Stimulated activated CD4-positive, alpha-beta T cell treated with anti-CD3 and anti-CD28 coated beads, Interleukin-4, amount 100 ng/mL, for 1 hour (primary cell): ENCODE measurements around the gene NAIF1.
"Not testable (repeated sequence)": the region's sequence is repeated elsewhere in the genome, so short reads cannot be mapped to it uniquely, and the experiment has no call there.

Experiments
- DNase-seq: peaks from one replicate; pipeline ENCODE4 v3.0.0-alpha.2; 2020

The NAIF1 gene

GRCh38 chr9:128056887-128057723, 10.0 kb downstream of the NAIF1 start:
- DNase-seq = no peak

DNA sequence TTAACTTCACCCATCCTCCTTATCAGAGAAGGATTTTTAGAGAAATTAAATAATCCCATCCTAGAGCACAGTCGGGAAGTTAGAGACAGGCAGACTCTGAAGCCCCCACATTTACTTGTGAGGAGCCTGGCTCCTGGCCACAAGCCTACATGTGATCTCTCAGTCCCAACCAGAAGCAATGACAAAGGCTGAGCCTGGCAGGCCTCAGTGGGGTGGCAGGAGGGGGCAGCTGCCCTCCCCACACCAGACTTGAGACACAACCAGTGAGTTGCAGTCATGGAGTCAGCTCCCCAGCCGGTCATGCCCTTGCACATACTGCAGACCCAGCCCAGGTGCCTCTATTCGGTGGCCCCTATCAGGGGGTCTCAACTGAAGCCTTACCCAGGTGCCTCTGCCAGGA, 11.0 kb downstream of the NAIF1 start:
- no peak for DNase-seq

- no peak for DNase-seq
These were observed 11.6 kb downstream of the NAIF1 start for GRCh38 chr9:128055344-128056040.

- no peak for DNase-seq
These were observed 13.0 kb downstream of the NAIF1 start for GRCh38 chr9:128054087-128054486.

GRCh38 chr9:128053560-128053959, 13.6 kb downstream of the NAIF1 start:
- DNase-seq = no peak

- no peak for DNase-seq
These were observed 15.0 kb downstream of the NAIF1 start for GRCh38 chr9:128051932-128052709.

DNA sequence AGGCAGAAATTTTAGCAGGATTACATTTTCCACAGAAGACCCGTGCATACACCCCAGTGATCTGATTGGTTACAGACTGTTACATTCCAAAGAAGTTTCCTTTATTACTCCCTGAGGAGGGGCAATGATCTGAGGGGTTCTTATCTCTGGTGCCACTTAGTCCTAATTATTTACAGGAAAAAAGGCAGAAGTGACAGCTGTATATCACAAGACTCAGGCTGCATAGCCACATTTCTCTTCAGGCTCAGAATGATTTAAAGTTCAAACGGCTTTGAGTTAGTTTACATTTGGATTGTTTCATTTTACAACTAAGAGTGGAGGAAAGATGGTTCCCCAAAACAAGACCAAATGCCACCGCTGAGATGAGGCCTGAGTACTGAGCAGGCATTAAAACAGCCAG, 17.3 kb downstream of the NAIF1 start:
- DNase-seq = no peak

DNA sequence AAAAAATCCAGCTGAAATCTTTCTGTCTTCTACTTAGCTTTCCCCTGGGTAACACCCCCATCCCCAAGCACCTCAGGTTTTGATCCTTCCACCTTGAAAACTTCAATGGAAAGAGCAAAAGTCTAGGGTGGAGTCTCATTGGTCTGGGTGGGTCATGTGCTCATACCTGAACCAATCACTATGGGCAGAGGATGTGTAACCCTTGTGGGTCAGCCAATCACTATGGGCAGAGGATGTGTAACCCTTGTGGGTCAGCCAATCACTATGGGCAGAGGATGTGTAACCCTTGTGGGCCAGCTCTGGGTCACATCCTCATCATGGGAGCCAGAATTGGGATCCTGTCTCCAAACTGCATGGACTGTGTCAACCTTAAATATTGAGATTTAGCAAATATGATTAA, 18.5 kb downstream of the NAIF1 start:
- DNase-seq = no peak

DNA sequence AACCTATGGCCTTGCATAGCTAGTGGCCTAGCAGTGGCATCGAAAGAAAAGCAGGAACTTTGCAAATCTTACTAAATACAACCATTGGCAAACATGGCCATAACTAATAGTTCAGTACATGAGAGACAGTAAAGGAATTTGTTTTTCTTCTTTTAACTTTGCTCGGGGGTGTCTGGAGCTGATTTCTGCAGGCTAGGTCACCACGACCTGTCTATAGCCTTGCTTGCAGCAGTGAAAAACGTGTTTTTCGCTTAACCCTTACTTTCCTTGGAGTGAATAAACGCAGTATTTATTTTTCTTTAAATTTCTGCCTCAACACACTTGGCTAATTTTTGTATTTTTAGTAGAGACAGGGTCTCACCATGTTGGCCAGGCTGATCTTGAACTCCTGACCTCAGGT, 19.9 kb downstream of the NAIF1 start:
- no peak for DNase-seq

- no peak for DNase-seq
These were observed 21.3 kb downstream of the NAIF1 start for GRCh38 chr9:128045831-128046230.

- not testable (repeated sequence) for DNase-seq
These were observed 21.7 kb downstream of the NAIF1 start for GRCh38 chr9:128045409-128045808.

GRCh38 chr9:128043467-128043868, 23.7 kb downstream of the NAIF1 start:
- DNase-seq = no peak

DNA sequence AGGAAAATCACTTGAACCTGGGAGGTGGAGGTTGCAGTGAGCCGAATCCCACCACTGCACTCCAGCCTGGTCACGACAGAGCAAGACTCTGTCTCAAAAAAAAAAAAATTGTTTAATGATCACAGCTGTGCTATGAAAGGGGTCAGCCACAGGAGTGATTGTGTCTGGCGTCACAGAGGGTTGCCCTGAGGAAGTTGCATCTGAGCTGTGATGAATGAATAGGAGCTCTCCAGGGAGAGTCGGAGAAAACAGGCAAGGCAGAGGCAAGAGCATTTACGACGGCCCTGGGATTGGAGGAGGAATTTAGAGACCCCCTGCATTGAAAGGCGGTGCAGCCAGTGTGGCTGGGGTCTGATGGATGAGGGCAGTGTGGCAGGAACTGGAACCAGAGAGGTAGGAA, 25.1 kb downstream of the NAIF1 start:
- DNase-seq = no peak

GRCh38 chr9:128040783-128041182, 26.3 kb downstream of the NAIF1 start:
- not testable (repeated sequence) for DNase-seq

GRCh38 chr9:128036522-128036921, 30.6 kb downstream of the NAIF1 start:
- not testable (repeated sequence) for DNase-seq

DNA sequence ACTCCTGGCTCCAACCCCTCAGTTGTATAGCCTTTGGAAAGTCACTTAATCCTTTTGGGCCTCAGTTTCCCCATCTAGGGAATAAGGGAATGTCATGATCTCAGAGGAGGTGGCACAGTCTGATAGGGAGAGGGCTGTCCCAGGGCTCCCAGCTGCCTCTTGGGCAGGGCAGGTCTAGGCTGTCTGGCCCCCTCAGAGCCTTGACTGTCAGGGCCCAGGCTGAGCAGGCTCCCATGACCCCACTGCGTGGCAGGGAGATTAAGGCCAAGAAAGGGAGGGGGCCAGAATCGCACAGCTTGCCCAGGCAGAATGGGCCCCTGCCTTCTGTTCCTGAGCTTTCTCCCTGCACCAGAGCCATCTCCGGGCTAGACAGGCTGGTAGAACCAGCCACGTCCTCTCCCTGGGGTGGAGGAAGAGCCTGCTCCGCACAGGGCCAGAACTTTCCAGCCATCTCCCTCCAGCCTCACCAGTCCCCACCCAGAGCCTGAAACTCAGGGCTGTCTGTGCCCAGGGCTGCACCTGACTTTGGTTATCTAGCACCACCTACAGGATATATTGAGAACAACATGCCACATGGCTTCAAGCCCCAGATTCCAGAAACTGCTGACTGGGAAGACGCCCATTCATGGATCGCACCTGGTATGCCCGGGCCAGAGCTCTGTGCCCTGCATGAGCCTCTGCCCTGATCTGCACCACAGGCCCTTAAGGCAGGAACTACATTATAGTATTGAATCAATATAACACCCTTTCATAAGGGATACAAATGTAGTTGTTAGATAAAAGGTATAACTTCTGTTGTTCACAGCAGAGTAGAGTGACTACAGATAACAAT, 32.1 kb downstream of the NAIF1 start:
- DNase-seq = peak; percentile 51

DNA sequence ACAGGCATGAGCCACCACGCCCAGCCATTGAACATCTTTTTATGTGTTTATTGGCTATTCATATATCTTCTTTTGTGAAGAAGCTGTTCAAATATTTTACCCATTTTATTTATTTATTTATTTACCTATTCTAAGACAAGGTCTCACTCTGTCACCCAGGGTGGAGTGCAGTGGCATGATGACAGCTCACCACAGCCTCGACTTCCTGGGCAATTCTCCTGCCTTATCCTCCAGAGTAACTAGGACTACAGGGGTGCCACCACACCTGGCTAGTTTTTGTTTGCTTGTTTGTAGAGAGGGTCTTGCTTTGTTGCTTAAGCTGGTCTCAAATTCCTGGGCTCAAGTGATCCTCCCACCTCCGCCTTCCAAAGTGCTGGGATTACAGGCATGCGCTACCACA, 33.5 kb downstream of the NAIF1 start:
- no peak for DNase-seq

DNA sequence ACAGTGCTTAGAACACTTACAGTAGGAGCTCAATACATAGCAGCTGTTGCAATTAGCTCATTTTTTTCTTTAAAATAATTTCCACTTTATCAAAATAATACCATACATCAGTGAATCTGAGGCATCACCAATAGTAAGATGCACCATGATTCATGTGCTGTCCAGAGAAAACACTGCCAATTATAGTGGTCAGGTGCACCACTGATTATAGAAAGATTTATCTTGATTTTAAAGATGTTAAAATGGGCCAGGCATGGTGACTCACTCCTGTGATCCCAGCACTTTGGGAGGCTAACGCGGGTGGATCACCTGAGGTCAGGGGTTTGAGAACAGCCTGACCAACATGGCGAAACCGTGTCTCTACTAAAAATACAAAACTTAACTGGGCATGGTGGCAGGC, 39.4 kb downstream of the NAIF1 start:
- no peak for DNase-seq

DNA sequence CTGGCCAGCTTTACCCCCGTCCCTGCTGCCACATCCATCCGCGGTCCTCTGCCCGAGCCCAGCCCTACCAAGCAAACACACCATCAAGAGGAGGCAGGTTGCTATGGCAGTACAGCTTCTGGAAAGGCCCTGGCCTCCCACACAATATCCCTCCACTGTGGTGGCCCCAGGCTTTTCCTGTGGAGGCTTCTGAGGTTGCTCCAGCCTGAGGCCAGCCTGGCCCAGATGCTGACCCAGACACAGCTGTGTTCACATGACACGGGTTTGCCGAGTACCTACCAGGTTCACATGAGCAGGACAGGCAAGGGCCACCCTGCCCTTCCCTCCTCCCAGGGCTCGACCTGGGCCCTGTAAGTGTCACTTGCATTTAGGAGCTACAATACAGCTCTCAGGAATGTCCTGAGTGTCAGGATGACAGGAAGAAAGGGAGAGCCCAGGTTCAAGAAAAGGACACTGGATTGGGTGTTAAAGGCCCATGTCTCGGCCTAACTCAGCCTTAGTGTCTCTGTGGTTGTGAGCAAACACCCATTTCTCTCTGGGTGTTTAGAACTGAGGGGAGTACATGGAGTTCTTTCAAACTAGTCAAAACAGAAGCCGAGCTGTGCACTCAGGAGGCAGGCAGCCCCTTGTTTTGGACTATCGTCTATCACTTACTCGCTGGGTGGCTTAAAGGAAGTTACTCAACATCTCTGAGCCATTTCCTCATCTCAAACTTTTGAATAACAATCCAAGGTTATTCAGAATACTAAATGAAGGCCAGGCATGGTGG, 40.2 kb downstream of the NAIF1 start:
- peak; percentile 44 for DNase-seq

DNA sequence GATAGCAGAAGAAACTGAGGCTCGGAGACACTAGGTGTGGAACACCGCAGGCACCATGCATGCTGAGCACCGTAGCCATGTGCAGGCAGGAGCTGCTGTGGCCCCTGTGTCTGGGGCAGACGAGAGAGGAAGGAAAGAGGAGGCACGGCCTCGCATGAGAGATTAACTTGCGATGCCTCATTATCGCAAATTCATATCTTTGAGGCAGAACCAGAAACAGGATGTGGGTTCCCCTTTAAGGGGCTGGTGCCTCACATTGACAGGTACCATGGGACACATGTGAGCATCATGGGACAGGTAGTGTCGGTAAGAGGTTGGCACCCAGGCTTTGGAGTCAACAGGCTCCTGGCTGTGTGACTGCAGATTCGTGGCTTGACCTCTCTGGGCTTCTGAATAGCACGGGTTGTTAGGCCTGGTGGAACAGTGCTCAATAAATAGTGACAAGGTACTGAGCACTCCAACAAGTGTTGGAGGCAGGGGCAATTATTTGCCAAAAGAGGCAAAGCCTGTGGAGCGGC, 40.8 kb downstream of the NAIF1 start:
- peak; percentile 64 for DNase-seq

DNA sequence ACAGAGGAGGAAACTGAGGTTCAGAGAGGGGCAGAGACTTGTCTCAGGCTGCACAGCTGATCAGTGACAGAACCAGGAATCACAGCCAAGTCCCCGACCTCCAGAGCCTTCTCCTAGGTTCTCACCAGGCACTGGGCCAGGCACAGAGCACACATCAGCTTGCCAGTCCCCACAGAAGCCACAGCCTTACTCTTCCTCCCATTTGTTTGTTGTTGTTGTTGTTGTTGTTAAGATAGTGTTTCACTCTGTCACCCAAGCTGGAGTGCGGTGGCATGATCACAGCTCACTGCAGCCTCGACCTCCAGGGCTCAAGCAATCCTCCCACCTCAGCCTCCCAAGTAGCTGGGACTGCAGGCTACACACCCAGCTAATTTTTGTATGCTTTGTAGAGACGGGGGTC, 41.4 kb downstream of the NAIF1 start:
- DNase-seq = no peak
